Measurements from ENCODE around the gene COX7A2L.

COX7A2L gene

DNA sequence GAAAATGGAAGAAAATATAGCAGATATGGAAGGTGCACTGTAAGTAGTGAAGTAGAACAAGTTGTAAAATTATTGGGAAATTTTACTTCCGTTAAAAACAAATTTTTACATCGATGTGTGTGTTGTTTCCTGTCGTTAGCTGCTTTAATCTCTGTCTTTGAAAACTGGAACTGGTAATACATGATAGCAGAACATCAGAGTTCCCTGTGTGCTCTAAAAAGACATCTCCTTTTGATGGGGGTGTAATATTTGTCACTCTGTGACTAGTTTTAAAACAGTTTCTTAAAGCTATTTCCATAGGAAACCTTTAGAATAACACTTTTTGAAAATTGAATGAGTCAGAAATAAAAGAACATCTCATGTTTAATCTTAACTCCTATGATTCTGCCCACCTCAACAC lies 43.5 kb downstream of the COX7A2L start:
- DNase-seq (ENCODE audit: low read depth in 2 of 2): no peak
- TF ChIP-seq CTCF (IDR thresholded peaks at IDR 0.05; ENCODE audit: low read depth, low read length): no peak

GRCh38 chr2:42316910-42317309 lies 44.1 kb downstream of the COX7A2L start:
- TF ChIP-seq CTCF (IDR thresholded peaks at IDR 0.05; ENCODE audit: low read depth, low read length): no peak
- no peak overlapping the region for H3K4me3 ChIP-seq (replicated peaks in 1 of 2; ENCODE audit: low read depth in 2 of 2, low read length in 2 of 2)
- DNase-seq (ENCODE audit: low read depth in 2 of 2): no peak

More for the DNA sequence above, 43.5 kb downstream of the COX7A2L start:
- H3K4me3 ChIP-seq (replicated peaks in 1 of 2; ENCODE audit: low read depth in 2 of 2, low read length in 2 of 2): no peak overlapping the region

DNA sequence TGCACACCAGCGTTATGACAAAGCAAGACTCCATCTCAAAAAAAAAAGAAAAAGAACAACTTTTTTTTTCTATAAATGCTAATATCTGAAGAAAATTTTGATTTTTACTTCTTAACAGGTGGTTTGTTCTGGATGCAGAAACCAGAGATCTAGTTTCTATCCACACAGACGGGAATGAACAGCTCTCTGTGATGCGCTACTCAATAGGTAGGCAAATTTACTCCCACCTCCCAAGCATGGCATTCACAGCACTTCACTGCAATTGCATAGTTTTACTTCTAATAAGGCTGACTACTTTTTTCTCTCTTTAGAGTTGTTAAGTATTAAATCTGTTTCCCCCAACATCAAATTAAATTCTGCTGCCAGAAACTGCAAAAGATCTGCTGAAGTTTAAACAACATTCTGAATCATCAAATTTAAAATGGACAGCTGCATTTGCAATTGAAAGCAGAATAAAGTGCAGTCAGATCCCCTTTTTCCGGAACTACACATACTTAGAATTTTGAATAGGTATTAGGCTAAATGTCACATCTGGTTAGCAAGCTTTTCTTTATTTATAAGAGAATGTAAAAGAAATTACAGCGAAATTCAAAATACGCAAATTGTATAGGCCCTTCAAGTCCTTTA lies 45.1 kb downstream of the COX7A2L start:
- no peak overlapping the region for H3K4me3 ChIP-seq (replicated peaks in 1 of 2; ENCODE audit: low read depth in 2 of 2, low read length in 2 of 2)
- no peak for TF ChIP-seq CTCF (IDR thresholded peaks at IDR 0.05; ENCODE audit: low read depth, low read length)
- DNase-seq (ENCODE audit: low read depth in 2 of 2): no peak

DNA sequence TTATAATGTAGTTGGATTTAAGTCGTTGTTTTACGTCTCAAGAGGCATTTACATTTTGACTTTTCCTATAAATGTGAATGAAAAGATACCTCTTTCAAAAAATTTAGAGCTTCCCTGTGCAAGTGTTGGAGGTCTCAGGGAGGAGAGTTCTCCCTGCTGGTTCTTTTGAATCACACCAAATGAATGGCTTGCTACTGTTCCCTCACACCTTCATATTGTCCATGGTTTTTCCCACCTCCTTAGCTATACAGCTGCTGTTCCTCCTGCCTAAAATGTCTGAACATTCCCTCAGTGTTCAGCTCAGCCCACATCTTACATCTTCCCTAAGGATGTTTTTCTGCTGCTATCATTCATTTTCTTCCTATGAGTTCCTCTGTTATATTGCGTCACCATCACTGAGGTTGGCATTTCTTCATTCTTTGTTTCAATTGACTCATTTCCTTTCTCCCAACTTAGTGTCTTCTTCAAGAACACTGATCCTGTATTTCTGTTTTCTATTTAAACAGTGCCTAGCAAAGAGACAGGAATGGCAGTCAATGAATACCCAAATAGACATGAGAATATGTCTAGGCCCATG lies 46.0 kb downstream of the COX7A2L start:
- TF ChIP-seq CTCF (IDR thresholded peaks at IDR 0.05; ENCODE audit: low read depth, low read length): no peak
- H3K4me3 ChIP-seq (replicated peaks in 1 of 2; ENCODE audit: low read depth in 2 of 2, low read length in 2 of 2): no peak overlapping the region
- peak; percentile 88 to 96 for DNase-seq (ENCODE audit: low read depth in 2 of 2)

- H3K4me3 ChIP-seq (replicated peaks in 1 of 2; ENCODE audit: low read depth in 2 of 2, low read length in 2 of 2): no peak overlapping the region
- DNase-seq (ENCODE audit: low read depth in 2 of 2): no peak
- TF ChIP-seq CTCF (IDR thresholded peaks at IDR 0.05; ENCODE audit: low read depth, low read length): no peak
Measured at GRCh38 chr2:42312106-42312505, 48.9 kb downstream of the COX7A2L start.

DNA sequence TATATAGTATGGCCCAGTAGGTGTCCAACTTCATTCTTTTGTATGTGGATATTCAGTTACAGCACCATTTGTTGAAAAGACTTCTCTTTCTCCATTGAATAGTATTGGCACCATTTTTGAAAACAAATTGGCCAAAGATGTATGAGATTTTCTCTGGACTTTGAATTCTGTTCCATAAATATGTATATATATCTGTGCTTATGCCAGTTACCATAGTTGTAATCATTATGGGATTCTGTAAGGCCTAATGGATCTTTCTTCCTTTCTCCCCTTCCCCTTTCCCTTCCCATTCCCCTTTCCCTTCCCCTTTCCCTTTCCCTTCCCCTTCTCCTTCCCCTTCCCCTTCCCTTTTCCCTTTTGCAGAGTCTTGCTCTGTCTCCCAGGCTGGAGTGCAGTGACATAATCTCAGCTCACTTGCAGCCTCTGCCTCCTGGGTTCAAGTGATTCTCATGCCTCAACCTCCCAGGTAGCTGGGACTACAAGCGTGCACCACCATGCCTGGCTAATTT lies 51.0 kb downstream of the COX7A2L start:
- TF ChIP-seq CTCF (IDR thresholded peaks at IDR 0.05; ENCODE audit: low read depth, low read length): no peak
- no peak for DNase-seq (ENCODE audit: low read depth in 2 of 2)

More for the DNA sequence above, 51.0 kb downstream of the COX7A2L start:
- no peak overlapping the region for H3K4me3 ChIP-seq (replicated peaks in 1 of 2; ENCODE audit: low read depth in 2 of 2, low read length in 2 of 2)
